GM18861 (cell line): ENCODE measurements around the gene CDS1.
"Not testable (repeated sequence)": the region's sequence is repeated elsewhere in the genome, so short reads cannot be mapped to it uniquely, and the experiment has no call there.

Experiments used
- ATAC-seq: cut with Tn5 transposase; IDR thresholded peaks from one replicate; pipeline ENCODE4 v1.9.1; 2021; ENCODE audit not compliant: unreplicated experiment

CDS1 gene

DNA sequence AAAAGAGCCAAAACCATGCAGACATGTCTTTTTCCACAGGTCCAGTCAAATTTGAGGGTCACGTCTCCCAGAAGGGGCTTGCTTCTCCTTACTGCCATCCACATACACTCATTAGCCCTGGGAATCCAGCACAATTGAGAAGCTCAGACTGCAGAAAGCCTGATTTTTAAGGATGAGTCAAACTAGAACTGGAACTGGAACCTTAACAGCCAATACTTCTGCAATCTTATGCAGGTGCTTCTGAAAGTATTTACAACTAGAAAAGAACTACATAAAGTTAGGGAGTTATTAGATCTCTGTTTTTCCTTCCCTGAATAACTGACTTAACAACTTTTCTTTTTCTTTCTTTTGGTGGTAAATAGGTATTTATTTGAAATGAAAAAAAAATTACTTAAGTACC is 86.3 kb downstream of the CDS1 start:
- ATAC-seq: no peak

DNA sequence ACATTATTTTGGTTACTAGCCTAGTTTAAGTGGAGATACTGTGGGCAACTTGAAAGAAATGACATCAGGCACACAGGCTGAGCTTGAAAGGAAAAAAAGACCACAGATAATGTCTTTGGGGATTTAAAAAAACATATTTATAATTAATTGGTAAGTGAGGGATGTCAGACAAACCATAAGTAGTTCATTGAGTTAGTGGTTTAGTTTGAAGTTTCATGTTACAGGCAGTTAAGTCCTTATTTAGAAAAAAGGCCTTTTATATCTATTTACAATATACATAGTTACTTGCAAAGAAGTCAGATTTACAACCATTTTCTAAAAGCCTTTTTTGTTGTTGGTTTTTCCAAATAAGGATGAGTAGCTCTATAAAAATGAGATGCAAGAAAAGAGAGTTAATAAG is 89.2 kb downstream of the CDS1 start:
- no peak for ATAC-seq

DNA sequence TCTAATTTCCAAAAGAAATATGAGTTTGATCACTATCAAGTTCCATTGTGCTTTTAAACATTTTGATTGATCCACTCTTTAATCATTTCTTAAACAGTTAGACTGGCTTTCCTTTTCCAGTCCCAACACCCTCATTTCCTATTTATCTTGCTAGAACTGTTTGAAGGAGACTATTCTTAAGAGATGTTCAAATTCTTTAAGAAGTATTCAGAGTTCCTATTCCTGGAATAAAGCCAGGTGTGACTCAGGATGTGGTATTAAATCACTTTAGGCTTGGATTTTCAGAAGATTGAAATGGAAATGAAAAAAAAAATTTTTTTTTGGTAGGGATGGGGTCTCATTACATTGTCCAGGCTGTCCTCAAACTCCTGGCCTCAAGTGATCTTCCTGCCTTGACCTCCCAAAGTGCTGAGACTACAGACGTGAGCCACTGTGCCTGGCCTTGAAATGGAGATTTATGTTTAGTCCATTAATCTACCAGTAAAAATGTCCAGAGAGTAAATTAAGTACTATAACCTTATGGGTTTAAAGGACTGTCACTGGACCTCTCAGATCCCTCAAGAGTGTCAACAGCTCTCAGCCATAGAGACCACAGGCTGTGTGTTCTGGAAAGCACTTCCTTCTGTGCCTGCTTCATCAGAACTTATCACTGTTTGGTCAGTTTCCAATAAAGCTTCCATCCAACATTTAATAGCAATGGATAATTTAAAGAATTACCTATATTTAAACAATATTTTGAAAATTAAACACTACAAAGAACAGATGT is 90.7 kb downstream of the CDS1 start:
- ATAC-seq: no peak

DNA sequence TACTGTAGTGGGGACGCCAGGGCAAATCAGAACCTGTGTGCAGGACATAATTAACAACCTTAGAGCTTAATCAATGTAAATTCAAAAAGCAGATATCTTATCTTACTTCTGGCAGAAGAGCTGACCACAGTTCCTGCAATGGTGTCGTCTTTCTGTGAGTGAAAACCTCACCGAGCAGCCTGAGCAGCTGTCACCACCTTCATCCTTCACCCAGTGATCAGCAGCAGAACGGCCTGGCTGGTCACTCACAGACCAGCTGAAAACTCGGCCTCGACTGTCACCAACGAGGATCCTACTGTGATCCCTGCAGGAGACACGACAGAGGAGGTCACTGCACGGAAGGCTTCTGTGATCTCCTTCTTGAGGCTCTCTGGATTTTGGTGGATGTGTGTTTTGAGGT is 94.2 kb downstream of the CDS1 start:
- no peak for ATAC-seq

DNA sequence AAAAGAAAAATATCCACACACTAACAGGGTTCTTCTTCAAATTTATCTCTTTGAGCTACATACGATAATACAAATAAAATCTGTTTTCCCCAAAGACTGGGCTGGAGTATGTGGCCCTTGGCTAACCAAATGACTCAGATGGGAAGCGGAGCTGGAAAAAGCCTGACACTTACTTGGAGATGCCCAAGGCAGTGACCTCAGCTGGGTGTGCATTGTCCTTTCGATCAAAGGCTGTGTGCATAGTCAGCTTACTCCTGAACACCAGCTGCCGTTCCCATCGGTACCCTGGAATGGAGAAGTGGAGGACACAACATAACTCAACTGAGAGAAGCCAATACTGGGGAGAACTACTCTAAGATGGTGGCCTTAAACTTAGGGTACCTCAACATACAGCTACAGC is 95.1 kb downstream of the CDS1 start:
- ATAC-seq: no peak

DNA sequence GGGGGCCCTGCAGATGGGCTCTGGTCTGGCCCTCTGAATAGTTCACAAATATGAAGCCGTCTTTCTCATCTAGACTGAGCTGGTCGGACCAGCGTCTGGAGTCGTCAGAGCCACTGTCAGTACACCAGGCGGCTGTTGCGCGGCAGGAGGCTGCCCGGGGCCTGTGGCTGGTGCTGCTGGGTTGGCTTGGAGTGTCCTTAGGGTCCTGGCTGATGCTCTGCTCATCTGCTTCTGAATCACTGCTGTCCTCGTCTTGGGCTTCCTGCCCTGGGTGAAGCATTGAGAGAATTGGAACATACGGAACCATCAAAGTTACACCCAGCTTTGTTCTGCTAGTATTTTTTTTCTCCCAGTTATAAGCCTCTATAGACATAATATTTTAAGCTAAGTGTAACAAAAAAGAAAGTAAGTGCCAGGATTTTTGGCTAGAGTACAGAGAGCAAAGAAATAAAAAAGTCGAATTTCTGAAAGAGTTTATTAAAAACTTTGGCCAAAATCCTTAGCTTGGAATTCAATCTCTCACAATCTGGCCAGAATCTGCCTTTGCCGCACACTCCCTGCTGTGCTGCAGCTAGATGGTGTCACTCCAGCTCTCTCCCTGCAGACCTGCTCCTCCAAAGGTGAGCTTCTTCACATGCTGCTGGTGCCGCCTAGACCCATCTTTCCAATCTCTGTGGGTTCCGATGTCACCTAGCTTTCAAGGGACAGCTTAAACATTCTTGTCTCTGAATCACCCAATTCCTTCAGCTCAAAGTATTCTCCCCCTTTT is 96.2 kb downstream of the CDS1 start:
- ATAC-seq: no peak

DNA sequence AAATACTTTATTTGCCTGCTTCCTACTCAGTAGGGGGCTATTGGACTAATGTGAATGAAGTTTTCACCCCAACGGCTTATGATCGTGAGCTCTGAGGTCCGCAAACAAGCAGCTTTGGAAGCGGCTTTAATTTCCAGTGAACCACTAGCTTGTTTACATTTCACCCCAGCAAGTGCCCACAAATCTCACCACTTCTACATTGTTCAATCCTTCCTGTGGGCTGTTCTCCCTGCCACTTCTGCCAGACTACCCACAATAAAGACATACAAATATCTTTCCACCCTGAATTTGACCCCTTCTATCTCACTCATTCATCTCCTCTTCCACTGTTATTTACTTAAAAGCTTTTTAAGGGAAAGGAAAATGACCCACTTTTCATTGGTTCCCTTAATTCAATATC is 98.0 kb downstream of the CDS1 start:
- ATAC-seq: no peak

DNA sequence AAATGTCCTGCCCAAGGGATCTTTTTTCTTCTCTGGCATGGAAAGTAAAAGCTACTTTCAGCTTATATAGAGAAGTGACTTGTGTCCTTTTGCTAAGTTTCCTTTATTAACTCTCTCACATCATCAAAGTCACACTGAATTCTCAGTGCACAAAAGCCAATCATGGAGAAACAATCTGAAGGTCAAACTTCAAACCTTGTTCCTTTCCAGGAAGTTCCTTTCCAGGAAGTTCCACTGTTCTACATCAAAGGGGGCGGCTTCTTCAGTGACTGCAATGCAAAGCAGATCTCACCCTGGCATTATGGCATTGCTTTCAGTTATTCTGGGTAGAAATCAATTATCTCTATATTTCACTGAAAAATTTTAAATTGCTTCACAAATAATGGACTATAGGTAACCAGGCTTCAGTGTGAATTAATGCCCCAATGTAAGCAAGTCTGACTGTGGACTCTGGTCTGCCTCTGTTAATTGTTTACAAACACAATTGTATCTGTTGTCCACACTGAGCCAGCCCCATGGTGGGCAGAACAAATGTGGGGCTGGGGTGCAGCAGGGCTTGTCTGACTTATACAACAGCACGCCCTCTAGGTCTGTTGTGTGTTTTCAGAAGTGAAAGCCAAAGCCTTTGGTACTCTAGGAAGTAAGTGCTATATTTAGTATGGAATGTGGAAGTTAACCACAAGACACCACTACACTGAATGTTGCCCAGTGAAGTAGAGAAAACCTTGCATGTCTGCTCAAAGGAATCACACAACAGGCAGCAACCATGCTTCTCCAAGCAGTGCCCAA is 98.8 kb downstream of the CDS1 start:
- ATAC-seq: no peak

DNA sequence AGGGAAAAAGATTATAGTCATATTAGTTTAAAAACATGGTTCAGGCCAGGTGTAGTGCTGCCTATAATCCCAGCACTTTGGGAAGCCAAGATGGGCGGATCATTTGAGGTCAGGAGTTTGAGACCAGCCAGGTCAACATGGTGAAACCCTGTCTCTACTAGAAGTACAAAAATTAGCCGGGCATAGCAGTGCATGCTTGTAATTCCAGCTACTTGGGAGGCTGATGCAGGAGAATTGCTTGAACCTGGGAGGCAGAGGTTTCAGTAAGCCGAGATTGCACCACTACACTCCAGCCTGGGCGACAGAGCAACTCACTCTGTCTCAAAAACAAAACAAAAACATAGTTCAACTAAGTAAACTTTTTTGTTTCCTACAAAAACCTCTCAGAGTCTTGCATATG is 99.7 kb downstream of the CDS1 start:
- ATAC-seq: not testable (repeated sequence)

DNA sequence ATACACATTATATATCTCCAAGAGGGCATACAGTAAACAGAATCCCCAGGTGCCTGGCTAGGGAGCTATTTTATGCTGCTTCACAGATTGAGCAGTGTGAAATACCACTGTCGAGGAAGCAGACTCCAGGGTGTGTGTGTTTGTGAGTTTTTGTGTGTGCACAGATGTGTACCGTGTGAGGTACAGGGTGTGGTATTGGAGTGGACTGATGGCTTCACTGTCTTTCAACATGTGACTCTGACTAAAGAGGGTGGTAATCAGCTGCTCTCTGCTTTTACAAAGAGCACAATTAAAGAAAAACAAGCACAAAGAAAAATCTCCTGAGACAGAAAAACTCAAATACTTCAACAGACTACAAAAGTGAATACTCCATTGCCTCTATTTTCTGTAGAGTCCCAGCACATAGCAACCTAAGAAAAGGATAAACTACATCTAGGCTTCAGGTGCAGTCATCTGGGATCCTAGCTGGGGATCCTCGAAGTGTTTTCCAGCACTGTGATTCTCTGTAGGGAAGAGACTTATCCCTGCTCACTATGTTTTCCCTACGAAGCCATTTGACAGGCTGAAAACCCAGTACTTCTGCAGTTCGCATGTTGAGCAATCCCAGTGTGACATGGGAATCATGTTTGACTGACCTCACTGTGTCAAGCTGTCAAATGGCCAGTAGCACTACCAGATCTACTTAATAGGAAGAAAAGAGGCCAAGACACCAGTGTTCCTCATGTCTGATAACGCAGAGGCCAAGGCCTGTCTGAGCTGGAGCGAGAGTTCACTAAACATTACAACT is 100.3 kb downstream of the CDS1 start:
- no peak for ATAC-seq

DNA sequence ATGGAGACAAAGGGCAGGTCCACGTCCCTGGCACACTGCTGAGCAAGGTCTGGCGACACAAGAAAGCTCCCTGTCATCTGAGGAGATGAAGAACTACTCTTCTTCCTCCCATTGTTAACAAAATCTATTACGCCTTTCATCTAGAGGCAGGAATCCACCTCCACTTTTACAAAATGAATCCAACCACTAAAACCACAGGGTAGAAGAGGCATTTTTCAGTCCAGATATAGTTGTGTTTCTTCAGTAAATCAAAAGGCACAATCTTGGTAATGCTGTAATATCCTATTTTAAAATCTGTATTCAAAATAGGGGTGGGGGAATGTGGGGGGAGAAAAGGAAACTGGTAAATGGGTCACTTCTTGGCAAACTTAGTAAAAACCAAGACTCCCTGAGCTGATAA is 101.4 kb downstream of the CDS1 start:
- ATAC-seq: no peak

DNA sequence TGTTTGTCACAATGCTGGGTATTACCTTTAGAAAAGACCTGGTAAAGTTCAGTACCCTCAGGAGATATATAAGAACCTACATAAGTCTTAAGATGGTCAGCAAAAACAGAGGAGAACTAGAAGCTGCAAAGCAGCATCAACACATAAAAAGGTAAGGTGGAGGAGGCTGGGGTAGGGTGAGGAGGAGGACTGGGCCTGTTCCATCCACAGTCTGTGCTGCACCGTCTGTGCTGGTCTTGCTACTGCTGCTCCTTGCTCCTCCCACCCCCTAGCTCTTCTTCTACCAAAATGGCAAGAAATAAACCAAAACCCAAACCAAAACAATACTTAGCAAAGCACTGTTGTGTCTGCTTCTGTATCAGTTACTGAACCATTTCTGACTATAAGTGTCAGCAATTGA is 102.2 kb downstream of the CDS1 start:
- ATAC-seq: no peak

DNA sequence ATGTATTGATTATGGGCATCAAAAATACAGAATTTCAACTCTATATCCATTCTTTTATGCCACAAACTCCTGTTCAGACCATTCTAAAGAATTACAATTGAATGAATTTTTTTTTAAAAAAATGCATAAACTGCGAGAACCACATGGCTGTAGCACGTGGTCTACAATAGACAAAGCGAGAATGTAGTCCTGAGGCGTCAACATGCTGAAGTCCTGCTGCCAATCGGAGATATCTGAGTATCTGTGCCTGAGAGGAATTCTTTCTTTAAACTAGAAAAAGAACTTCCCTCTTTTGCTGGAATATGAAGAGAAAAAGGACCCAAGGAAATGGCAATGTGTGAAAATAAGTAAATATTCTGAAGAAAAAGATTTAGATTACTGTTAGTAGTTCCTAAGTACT is 105.7 kb downstream of the CDS1 start:
- ATAC-seq: no peak

DNA sequence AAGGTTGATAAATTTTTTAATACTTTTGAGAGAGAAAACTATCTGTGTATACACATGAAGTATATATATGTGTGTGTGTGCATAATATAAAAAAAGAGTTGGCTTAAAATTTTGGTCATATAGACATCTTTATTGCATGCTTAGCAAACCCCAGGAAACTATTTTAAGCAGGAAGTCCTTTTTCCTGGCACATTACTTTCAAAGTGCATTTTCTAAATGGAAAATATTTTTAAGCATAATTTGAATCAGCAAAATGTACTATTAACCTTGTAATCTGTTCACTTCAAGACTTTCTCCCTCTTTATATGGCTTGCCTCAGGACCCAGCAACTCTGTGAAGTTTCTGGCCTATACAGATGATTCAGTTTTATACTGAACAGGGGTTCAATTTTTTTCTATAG is 106.3 kb downstream of the CDS1 start:
- no peak for ATAC-seq

DNA sequence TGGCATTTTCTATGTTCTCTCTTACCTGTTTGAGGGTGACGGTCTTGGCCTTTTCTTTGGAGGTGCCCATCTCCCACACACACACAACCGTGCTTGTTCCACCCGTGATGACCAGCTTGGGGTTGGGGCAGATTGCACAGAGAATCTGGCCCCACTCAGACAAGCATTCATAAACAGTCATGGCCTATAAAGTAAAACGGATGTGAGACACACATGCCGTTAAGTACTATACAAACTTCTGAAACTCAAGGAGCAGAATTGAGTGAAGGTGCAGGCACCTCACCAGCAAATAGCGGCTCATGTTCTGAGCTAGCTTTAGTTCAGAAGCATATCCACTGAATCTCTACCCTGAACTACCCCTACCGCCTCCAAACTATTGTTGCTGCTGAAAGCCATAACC is 107.6 kb downstream of the CDS1 start:
- ATAC-seq: no peak

DNA sequence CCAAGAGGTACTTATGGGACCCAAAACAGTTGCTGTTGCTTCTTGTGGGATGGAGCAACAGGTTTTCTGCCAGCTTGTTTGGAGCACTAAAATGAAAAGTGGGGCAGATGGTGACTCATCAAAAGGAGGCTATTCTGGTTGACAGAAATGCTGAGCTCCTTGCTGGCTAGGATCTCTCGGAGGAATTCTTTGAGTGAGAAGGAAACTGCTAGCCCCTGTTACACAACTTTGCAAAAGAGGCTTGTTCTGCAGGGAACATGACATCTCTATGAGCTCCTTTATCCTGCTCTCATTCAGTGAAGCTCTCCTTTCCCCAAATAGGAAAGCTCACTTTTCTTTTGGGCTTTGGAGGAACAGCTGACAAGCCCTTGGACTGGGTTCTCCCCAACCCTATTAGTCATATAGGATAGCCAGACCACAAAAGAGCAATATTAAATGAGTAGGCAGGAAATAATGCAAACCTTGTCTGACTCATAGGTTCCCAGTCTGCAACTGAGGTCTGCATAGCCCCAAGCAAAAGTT is 108.3 kb downstream of the CDS1 start:
- ATAC-seq: no peak

DNA sequence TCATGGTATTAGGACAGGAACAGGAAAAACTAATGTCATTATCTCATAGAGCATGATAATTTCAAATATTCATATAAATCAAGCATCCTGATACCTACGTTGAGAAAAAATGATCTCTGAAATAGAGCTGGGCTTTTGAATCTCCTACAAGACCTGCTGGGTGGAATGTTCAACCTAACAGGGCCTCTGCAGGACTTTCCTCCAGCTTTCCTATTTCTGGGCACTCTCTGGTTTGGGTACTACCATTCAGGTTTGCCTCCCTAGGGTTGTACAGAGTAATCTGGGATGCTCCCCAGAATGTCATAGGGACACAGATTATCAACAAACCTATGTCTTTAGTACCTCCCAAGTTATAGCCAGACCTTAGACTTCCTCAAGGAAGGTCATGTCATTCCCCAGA is 108.9 kb downstream of the CDS1 start:
- no peak for ATAC-seq

DNA sequence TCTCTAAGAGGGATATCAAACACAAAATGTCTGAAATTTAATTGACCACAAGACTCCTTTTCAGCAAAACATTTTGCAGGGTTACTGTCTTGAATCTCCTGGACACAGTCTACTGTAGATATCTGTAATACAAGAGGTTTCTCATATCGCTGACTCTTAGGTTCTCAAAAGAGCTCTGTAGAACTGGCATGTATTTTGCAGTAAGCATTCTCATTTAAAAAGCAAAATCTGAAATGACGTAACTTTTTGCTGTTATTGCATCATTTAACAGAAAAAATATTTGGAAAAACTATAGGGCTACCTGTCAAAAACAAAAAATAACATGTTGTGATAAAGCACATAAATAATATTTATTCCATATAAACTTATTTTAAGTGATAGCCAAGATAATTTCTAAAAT is 114.2 kb downstream of the CDS1 start:
- no peak for ATAC-seq

DNA sequence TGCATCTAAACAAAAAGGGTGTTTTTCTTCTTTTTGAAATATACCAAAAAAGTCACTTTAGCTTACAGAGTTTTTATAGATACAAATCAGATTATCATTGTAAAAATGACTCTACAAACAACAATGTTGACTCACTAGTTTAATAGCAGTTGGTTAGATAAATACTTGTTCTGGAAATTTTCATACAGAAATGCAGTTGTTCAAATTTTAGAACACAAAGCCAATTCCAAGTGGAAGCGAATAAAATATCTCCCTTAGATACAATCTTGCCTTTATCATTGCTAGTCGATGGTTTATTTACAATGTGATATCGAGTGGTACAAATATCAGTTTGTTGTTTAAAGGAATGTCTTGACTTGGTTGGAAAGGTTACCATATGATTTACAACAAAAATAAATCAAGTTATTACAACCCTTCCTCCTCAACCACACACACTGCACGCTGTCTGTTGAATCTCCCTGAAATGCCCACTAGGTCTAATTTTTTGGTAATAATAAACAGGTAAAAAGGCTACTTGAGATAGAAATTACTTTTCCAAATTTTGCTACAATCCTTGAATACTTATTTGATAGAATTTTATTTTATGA is 114.8 kb downstream of the CDS1 start:
- ATAC-seq: no peak

DNA sequence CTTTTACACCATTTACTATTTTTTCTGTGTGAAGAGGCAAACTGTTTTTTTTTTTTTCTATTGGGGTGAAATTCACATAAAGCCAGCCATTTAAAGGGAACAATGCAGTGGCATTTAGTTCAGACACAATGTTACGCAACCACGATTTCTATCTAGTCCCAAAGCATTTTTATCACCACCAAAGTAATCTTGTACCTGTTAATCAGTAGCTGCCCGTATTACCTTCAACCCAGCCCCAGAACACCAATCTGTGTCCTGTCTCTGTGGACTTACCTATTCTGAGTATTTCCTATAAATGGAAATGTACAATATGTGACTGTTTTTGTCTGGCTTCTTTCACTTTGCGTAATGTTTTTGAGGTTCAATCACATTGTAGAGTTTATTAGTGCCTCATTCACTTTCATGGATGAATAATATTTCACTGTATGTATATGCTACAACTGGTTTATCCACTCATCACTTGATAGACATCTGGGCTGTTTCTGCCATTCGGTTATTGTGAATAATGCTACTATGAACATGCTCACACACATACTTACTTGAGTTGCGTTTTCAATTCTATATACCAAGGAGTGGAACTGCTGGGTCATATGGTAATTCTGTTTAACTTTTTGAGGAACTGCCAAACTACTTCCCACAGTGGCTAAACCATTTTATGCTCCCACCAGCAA is 116.2 kb downstream of the CDS1 start:
- ATAC-seq: no peak
